ENCODE data around the gene KRT33B.

GRCh38 chr17:41339571-41340172 is 29.9 kb downstream of the KRT33B start:
- TF ChIP-seq POLR2AphosphoS5 (IDR thresholded peaks at IDR 0.05; ENCODE audit: low read depth, low read length) (no peak), REST (IDR thresholded peaks at IDR 0.05; ENCODE audit: insufficient read depth in 1 of 2, low read depth in 2 of 2, low read length in 2 of 2) (no peak), TAF1 (IDR thresholded peaks at IDR 0.05; ENCODE audit: borderline replicate concordance, insufficient read depth, low read length) (no peak), SIN3A (IDR thresholded peaks at IDR 0.05; ENCODE audit: borderline replicate concordance, insufficient read depth, low read length) (no peak), FOXP2 (optimal IDR thresholded peaks at IDR 0.05; ENCODE audit: borderline replicate concordance, extremely low read depth, extremely low read length, insufficient read depth) (no peak)

All from PFSK-1 (cell line).